Aorta (tissue), 5 donors: ENCODE measurements around the gene EXOSC3. TPM values are rescaled to one million over a fixed set of nuclear protein-coding genes. Genes with fewer than 3 reads are reported as not detected.
"Not testable (repeated sequence)": the region's sequence is repeated elsewhere in the genome, so short reads cannot be mapped to it uniquely, and the experiment has no call there.

Experiments
- ATAC-seq: fragments of 200-7000 bp; cut with Tn5 transposase; one replicate; pipeline ENCODE4 v1.9.1; 2022; ENCODE audit warnings: moderate library complexity; ENCODE audit not compliant: low FRiP score
- DNase-seq, 2 donors: peaks; one replicate each; pipeline ENCODE4 v3.0.0-alpha.2; 2020
- H3K27ac ChIP-seq, 2 donors: one replicate each; pipeline ENCODE4 v1.5.1; 2013; ENCODE audit warnings: low read length in 2 of 2, mild to moderate bottlenecking in 2 of 2, moderate library complexity in 2 of 2, control low read depth in 1 of 2, inconsistent platforms in 1 of 2, low read depth in 1 of 2
- H3K27me3 ChIP-seq, 2 donors: one replicate each; pipeline ENCODE4 v1.6.1; 2013; ENCODE audit warnings: control low read depth in 1 of 2, low read length in 1 of 2, mild to moderate bottlenecking in 1 of 2, moderate library complexity in 1 of 2; ENCODE audit not compliant: insufficient read depth in 2 of 2, control insufficient read depth in 1 of 2
- H3K36me3 ChIP-seq, 2 donors: one replicate each; pipeline ENCODE4 v1.6.1; 2013; ENCODE audit warnings: control low read depth in 1 of 2, low read length in 1 of 2, mild to moderate bottlenecking in 1 of 2; ENCODE audit not compliant: insufficient read depth in 2 of 2, control insufficient read depth in 1 of 2
- H3K4me1 ChIP-seq, 2 donors: one replicate each; pipeline ENCODE4 v1.6.1; 2013; ENCODE audit warnings: low read length in 2 of 2, control low read depth in 1 of 2, mild to moderate bottlenecking in 1 of 2, moderate library complexity in 1 of 2; ENCODE audit not compliant: insufficient read depth in 2 of 2, control insufficient read depth in 1 of 2
- H3K4me3 ChIP-seq, 2 donors: one replicate each; pipeline ENCODE4 v1.5.1; 2013; ENCODE audit warnings: low read length in 2 of 2, control low read depth in 1 of 2, mild to moderate bottlenecking in 1 of 2
- H3K9me3 ChIP-seq: one replicate; pipeline ENCODE4 v1.6.1; 2013; ENCODE audit warnings: mild to moderate bottlenecking, low read length; ENCODE audit not compliant: control insufficient read depth
- WGBS, 2 donors: extraction: QIAGEN DNeasy Blood & Tissue Kit; methylation state at CpG; one replicate each; pipeline ENCODE4 v1.1.7; 2013; 5-methylcytosine and 5-hydroxymethylcytosine counted together
- intact Hi-C, 2 donors: fragments of 100-400 bp; cut with DNase I; formaldehyde crosslinking; loops; one replicate each; pipeline versions ENCODE4 v1.14.2 to v1.15.0; 2022
- polyA plus RNA-seq, 2 donors: library from polyadenylated mRNA; stranded (reverse); fragments of 200-250 nt; gene quantifications; one replicate each; pipeline ENCODE4 v1.2.3, GENCODE V29; 2013
- total RNA-seq, 2 donors: library from RNA; stranded (reverse); fragmentation: NEBNext Ultra II Directional; extraction: Animal tissue kit (Norgen Biotek cat#: 25700); gene quantifications; one replicate each; pipeline ENCODE4 v1.2.1, GENCODE V29; 2021
- donor health status: healthy with polysubstance abuse.
- donor health status: Bipolar disorder and iron deficiency.
- donor health status: DM: no; HTN: no; CAD: no.
- donor health status: DM: no; HTN: no; CAD: no.
- donor health status: DM: yes; HTN: yes; CAD: no.

EXOSC3 gene
- total and polyA plus RNA-seq, 4 donors = 17.9 to 30.2 (median 24.0) TPM

DNA sequence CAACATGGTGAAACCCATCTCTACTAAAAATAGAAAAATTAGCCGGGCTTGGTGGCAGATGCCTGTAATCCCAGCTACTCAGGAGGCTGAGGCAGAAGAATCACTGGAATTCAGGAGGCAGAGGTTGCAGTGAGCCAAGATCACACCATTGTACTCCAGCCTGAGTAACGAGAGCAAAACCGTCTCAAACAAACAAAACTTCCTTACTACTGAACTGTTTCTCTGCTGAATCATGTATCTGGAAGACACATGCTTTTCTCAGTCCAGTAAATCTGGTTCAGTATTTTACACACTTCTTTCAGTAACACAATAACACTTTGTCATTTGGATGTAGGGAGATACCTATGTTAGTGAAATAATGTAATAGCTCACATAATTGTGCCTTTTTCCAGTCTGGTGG lies 23.4 kb downstream of the EXOSC3 start:
- H3K9me3 ChIP-seq = no peaks in the 10 kb centered on the region
- WGBS, 2 donors = 44 to 45% methylated on average over 3 of the region's 3 CpGs
- H3K4me1 ChIP-seq = no peaks in the 10 kb centered on the region
- H3K4me3 ChIP-seq = no peak overlapping the region
- intact Hi-C loops = no loop called here
- no peak overlapping the region for H3K27ac ChIP-seq
- H3K36me3 ChIP-seq = no peaks in the 10 kb centered on the region
- ATAC-seq (no peak), DNase-seq (no peak)
- H3K27me3 ChIP-seq = no peaks in the 10 kb centered on the region

DNA sequence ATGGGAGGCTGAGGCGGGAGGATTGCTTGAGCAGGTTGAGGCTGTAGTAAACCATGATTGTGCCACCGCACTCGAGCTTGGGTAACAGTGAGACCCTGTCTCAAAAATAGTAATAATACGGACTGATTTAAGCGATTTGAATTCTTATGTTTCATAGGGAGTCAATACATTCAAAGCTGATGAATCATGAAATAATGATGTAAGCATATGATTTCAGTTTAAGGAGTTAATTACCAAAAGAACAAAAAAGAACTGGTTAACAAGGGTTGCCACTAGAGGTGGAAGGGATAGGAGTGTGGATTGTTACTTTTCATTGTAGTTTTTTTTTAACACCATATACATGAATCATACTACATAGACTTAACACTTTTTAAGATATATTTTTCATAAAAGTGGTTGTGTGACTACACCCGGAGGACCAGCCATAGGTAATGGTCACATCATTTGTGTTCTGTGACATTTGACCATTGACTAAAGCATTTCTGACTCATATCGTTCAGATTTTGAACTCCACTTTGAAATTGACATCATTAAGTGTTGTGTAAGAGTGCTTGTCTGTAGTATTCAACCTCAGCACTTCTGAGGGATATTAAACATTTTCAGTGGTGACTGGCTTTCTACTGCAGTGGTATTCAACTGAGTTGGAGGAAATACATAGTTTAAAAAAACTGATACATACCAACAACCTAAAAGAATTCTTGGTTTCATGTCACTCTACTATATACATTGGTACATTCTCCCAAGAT lies 24.3 kb downstream of the EXOSC3 start:
- Histone ChIP-seq H3K27ac (no peak overlapping the region), H3K9me3 (no peaks in the 10 kb centered on the region), H3K4me3 (no peak overlapping the region), H3K27me3 (no peaks in the 10 kb centered on the region), H3K4me1 (no peaks in the 10 kb centered on the region), H3K36me3 (no peaks in the 10 kb centered on the region)
- DNase-seq (no peak), ATAC-seq (no peak)
- intact Hi-C loops = no loop called here
- whole genome bisulfite sequencing, 2 donors = 89 to 90% methylated on average over 7 of the region's 7 CpGs

DNA sequence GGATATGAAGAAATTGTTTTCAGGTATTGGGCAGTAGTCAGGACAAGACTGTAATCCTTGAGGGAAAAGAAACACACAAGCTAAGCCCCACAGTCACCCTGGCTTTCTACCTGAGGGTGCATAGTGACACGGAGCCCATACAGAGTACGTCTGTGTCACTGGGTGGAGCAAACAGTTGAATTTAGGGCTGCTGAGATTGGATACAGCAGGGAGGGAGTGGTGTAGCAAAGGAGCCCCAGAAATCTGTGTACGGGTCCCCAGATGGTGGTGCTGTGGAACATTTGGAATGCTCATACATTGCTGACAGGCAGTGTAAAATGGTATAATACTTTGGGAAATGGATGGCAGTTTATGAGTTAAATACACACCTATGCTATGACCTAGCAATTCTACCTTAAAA lies 26.1 kb downstream of the EXOSC3 start:
- DNase-seq = no peak
- Histone ChIP-seq H3K4me1 (peaks cover 0 to 3% of the 10 kb centered on the region in 2 donors), H3K4me3 (no peak overlapping the region), H3K9me3 (no peaks in the 10 kb centered on the region), H3K27ac (no peak overlapping the region), H3K27me3 (no peaks in the 10 kb centered on the region), H3K36me3 (no peaks in the 10 kb centered on the region)
- ATAC-seq = no peak
- 77 to 78% methylated on average over 3 of the region's 3 CpGs for WGBS, 2 donors
- intact Hi-C loops = no loop called here

DNA sequence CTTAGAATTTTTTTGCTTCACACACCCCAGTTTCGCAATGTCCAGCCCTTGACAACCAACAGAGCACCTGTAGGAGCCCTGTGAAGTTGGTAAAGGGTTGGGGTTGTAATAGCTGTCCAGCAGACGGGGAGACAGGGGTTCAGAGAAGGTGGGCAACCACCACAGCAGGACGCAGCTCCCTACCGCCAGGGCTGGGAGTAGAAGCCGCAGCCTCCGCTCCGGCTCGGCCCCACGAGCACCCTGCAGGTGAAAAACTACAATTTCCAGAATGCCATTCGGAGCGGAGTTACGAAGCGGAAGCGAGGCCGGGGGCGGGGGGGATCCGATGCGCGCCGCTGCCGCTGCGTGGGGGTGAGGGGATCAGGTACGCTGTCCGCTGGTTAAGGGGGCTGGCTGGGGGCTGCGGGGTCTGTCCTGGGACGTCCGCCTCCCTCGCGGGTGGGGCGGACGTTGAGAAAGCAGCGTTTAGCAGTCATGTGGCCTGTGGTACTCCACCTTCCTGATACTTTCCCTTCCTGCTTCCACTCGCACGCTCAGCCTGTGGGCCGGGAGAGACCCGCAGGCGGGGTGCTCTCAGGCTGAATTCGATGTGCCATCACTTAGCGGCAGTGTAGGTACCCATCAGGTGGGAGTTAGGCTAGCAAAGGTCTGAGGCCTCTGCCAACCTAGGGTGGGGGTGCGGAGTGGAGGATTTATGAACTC lies 31.2 kb downstream of the EXOSC3 start, which contains the start of gene TRMT10B:
TSS of gene TRMT10B (plus strand) at position 317 of the 702 bp plus-strand sequence. CDS start 8,127 bp downstream, outside the sequence.
- Histone ChIP-seq H3K9me3 (no peaks in the 10 kb centered on the region), H3K4me1 (peaks cover 0 to 3% of the 10 kb centered on the region in 2 donors), H3K27me3 (no peaks in the 10 kb centered on the region), H3K4me3 (peak within 1 kb of the TSS; percentile 71 to 93), H3K27ac (peak within 1 kb of the TSS in 1 of 2 donors; percentile 16), H3K36me3 (no peaks in the 10 kb centered on the region)
- DNase-seq = peak; percentile 65 to 89
- 3 to 4% methylated on average over 30 to 40 of the region's 40 CpGs for WGBS, 2 donors
- intact Hi-C loops = no loop called here
- peak; percentile 94 for ATAC-seq

DNA sequence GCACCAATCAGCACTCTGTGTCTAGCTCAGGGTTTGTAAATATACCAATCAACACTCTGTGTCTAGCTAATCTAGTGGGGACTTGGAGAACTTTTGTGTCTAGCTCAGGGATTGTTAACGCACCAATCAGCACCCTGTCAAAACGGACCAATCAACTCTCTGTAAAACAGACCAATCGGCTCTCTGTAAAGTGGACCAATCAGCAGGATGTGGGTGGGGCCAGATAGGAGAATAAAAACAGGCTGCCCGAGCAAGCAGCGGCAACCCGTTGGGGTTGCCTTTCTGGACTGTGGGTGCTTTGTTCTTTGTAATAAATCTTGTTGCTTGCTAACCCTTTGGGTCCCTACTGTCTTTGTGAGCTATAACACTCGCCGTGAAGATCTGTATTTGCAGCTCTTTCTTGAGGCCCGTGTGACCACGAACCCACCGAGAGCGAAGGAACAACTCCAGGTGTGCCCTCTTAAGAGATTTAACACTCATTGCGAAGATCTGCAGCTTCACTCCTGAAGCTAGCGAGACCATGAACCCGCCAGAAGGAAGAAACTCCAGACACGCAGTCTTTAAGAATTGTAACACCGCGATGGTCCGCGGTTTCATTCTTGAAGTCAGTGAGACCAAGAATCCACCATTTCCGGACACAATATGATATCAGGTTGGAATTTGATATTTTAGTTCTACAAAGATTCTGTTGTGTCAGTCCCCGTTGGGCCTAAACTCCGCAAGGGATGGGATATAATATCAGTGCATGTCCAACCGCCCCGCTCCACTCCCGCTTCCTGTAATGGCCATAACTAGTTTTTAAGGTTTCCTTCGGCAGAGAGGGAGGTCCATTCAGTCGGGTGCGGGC lies 32.0 kb downstream of the EXOSC3 start:
- no peaks in the 10 kb centered on the region for H3K9me3 ChIP-seq
- H3K27ac ChIP-seq = no peak overlapping the region
- no peaks in the 10 kb centered on the region for H3K36me3 ChIP-seq
- peaks cover 0 to 3% of the 10 kb centered on the region in 2 donors for H3K4me1 ChIP-seq
- ATAC-seq (no peak), DNase-seq (no peak)
- WGBS, 2 donors = 91 to 92% methylated on average over 29 of the region's 29 CpGs
- no peaks in the 10 kb centered on the region for H3K27me3 ChIP-seq
- H3K4me3 ChIP-seq = peak overlapping the region; percentile 71 to 93
- intact Hi-C loops = no loop called here

DNA sequence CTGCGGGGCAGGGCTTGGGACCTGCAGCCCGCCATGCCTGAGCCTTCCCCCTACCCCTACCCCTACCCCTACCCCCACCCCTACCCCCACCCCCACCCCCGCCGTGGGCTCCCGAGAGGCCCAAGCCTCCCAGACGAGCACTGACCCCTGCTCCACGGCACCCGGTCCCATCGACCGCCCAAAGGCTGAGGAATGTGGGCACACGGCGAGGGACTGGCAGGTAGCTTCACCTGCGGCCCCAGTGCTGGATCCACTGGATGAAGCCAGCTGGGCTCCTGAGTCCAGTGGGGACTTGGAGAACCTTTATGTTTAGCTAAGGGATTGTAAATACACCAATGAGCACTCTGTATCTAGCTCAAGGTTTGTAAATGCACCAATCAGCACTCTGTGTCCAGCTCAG lies 32.8 kb downstream of the EXOSC3 start:
- H3K27ac ChIP-seq, H3K4me1 ChIP-seq, H3K36me3 ChIP-seq, H3K4me3 ChIP-seq, H3K9me3 ChIP-seq, ATAC-seq, DNase-seq, H3K27me3 ChIP-seq, intact Hi-C loops: not testable (repeated sequence)
- WGBS, 2 donors = 94 to 98% methylated on average over 9 to 13 of the region's 13 CpGs

DNA sequence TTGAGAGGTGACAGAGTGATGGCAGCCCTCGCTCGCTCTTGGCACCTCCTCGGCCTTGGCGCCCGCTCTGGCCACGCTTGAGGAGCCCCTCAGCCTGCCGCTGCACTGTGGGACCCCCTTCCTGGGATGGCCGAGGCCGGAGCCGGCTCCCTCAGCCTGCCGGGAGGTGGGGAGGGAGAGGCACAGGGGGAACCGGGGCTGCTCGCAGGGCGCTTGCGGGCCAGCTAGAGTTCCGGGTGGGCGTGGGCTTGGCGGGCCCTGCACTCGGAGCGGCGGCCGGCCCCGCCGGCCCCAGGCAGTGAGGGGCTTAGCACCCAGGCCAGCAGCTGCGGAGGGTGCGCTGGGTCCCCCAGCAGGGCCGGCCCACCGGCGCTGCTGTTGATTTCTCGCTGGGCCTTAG lies 33.2 kb downstream of the EXOSC3 start:
- H3K9me3 ChIP-seq, DNase-seq, H3K27me3 ChIP-seq, H3K27ac ChIP-seq, H3K4me3 ChIP-seq, intact Hi-C loops, H3K36me3 ChIP-seq, ATAC-seq, H3K4me1 ChIP-seq: not testable (repeated sequence)
- 89 to 91% methylated on average over 20 to 30 of the region's 30 CpGs for WGBS, 2 donors

DNA sequence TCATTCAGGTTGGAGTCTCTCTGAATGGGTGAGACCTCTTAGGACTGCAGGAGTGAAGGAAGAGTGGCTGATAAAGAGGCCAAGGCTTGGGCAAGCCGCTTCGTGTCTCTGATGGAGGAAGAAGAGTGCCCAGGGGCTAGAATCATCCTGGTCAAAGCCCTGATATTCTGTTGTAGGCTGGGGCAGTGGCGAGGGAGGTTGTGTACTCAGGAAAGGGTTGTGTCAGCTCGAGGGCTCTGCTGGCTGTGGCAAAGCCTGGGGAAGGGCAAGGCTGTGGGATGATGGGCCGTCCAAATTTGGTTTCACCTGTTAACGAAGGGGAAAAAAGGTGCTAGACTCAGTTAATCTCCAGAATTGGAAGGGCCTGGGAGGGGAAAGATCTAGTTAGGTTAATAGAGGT lies 33.7 kb downstream of the EXOSC3 start:
- H3K9me3 ChIP-seq = no peaks in the 10 kb centered on the region
- ATAC-seq (no peak), DNase-seq (no peak)
- intact Hi-C loops = no loop called here
- H3K36me3 ChIP-seq = no peaks in the 10 kb centered on the region
- H3K4me3 ChIP-seq = no peak overlapping the region
- H3K27ac ChIP-seq = no peak overlapping the region
- 80 to 85% methylated on average over 6 of the region's 6 CpGs for WGBS, 2 donors
- H3K27me3 ChIP-seq = no peaks in the 10 kb centered on the region
- peaks cover 0 to 3% of the 10 kb centered on the region in 2 donors for H3K4me1 ChIP-seq
